GM12874 (cell line): Measurements from ENCODE around the gene IL31.

Experiments
- CTCF ChIP-seq: IDR thresholded peaks from 2 replicates; pipeline ENCODE4 v1.5.1; 2011; ENCODE audit warnings: low read depth, mild to moderate bottlenecking, control low read depth, low read length, moderate library complexity; ENCODE audit not compliant: insufficient read depth

Gene IL31

GRCh38 chr12:122171399-122171798 lies 2.6 kb downstream of the IL31 start:
- no peak for TF ChIP-seq CTCF

GRCh38 chr12:122168492-122168891 lies 5.5 kb downstream of the IL31 start:
- TF ChIP-seq CTCF = no peak

- TF ChIP-seq CTCF = no peak
Measured at GRCh38 chr12:122167356-122167925, 6.6 kb downstream of the IL31 start.

- TF ChIP-seq CTCF = no peak
Measured at GRCh38 chr12:122166422-122167349, 7.3 kb downstream of the IL31 start.

GRCh38 chr12:122162976-122163375 lies 11.0 kb downstream of the IL31 start:
- no peak for TF ChIP-seq CTCF

GRCh38 chr12:122161682-122162081 lies 12.3 kb downstream of the IL31 start:
- TF ChIP-seq CTCF = no peak

GRCh38 chr12:122160761-122161160 lies 13.3 kb downstream of the IL31 start:
- TF ChIP-seq CTCF = no peak
